Activated T-cell treated with anti-CD3 and anti-CD28 coated beads, Interleukin-2, amount 50 U/mL, for 72 hours (primary cell): ENCODE data around the gene PAQR7. TPM values are rescaled to one million over a fixed set of nuclear protein-coding genes. Genes with fewer than 3 reads are reported as not detected.

Source experiments
- ATAC-seq, 2 donors: fragments of 150-1000 bp; cut with Tn5 transposase; replicated peaks in 1 of 2; 2 replicates each; pipeline ENCODE4 v1.10.0; 2021; ENCODE audit warnings: moderate library complexity in 2 of 2, mild to moderate bottlenecking in 1 of 2
- DNase-seq, 2 donors: peaks; one replicate each; pipeline ENCODE4 v3.0.0; 2021 to 2022; ENCODE audit warnings: mixed read lengths in 1 of 2
- H3K27ac Mint-ChIP-seq: one replicate; pipeline ENCODE4 v1.8.0; 2022; ENCODE audit warnings: mild to moderate bottlenecking, moderate library complexity, mixed read lengths
- H3K27me3 Mint-ChIP-seq: one replicate; pipeline ENCODE4 v1.8.0; 2022; ENCODE audit warnings: low read depth, mixed read lengths
- H3K36me3 Mint-ChIP-seq, 2 donors: one replicate each; pipeline ENCODE4 v1.8.0; 2022; ENCODE audit warnings: mixed read lengths in 2 of 2, mild to moderate bottlenecking in 1 of 2; ENCODE audit not compliant: insufficient read depth in 2 of 2
- H3K4me1 Mint-ChIP-seq: one replicate; pipeline ENCODE4 v1.8.0; 2022; ENCODE audit warnings: low read depth, mixed read lengths
- H3K4me3 Mint-ChIP-seq, 2 donors: one replicate each; pipeline ENCODE4 v1.8.0; 2022; ENCODE audit warnings: mild to moderate bottlenecking in 2 of 2, mixed read lengths in 2 of 2, moderate library complexity in 2 of 2
- H3K9me3 Mint-ChIP-seq, 2 donors: one replicate each; pipeline ENCODE4 v1.8.0; 2022; ENCODE audit warnings: mixed read lengths in 2 of 2
- total RNA-seq, 2 donors: library from RNA; stranded (reverse); gene quantifications; one replicate each; pipeline ENCODE4 v1.2.3, GENCODE V29; 2022

The PAQR7 gene
- total RNA-seq, 2 donors from 2014 or later: 4.6 to 5.1 TPM

GRCh38 chr1:25908161-25908560 lies 32.7 kb upstream of the PAQR7 start:
- Mint-ChIP-seq H3K36me3 (peaks cover 6 to 20% of the 10 kb centered on the region in 2 donors), H3K27ac (no peak overlapping the region), H3K4me1 (peaks cover 27% of the 10 kb centered on the region), H3K9me3 (no peaks in the 10 kb centered on the region), H3K4me3 (no peak overlapping the region), H3K27me3 (peaks cover 11% of the 10 kb centered on the region)
- ATAC-seq (no peak), DNase-seq (no peak)

- Mint-ChIP-seq H3K4me3 (peak overlapping the region; percentile 84 to 100), H3K27ac (peak overlapping the region; percentile 46), H3K36me3 (peaks cover 8 to 24% of the 10 kb centered on the region in 2 donors), H3K9me3 (no peaks in the 10 kb centered on the region), H3K27me3 (peaks cover 11% of the 10 kb centered on the region), H3K4me1 (peaks cover 27% of the 10 kb centered on the region)
- DNase-seq: no peak
- no peak for ATAC-seq
Observed at GRCh38 chr1:25907601-25908000, 32.1 kb upstream of the PAQR7 start.

GRCh38 chr1:25906644-25907300 lies 31.3 kb upstream of the PAQR7 start:
- H3K4me1 Mint-ChIP-seq: peaks cover 27% of the 10 kb centered on the region
- peak overlapping the region; percentile 80 for H3K27ac Mint-ChIP-seq
- peak; percentile 29 to 51 for DNase-seq
- peak; percentile 5 to 6 for ATAC-seq
- H3K4me3 Mint-ChIP-seq: peak overlapping the region; percentile 84 to 100
- H3K36me3 Mint-ChIP-seq: peaks cover 10 to 26% of the 10 kb centered on the region in 2 donors
- peaks cover 11% of the 10 kb centered on the region for H3K27me3 Mint-ChIP-seq
- no peaks in the 10 kb centered on the region for H3K9me3 Mint-ChIP-seq

GRCh38 chr1:25905680-25906643 lies 30.5 kb upstream of the PAQR7 start, which contains the start of gene STMN1:
Gene STMN1, minus strand, starts transcription at chr1:25906419. Its CDS starts 1,743 bp downstream, at chr1:25904676.
- Mint-ChIP-seq H3K27me3 (peaks cover 11% of the 10 kb centered on the region), H3K4me3 (peak within 1 kb of the TSS; percentile 84 to 100), H3K4me1 (peaks cover 27% of the 10 kb centered on the region), H3K36me3 (peaks cover 13 to 33% of the 10 kb centered on the region in 2 donors), H3K9me3 (no peaks in the 10 kb centered on the region), H3K27ac (peak within 1 kb of the TSS; percentile 98)
- DNase-seq: peak; percentile 90 to 92
- ATAC-seq: peak; percentile 81 to 83

GRCh38 chr1:25904943-25905679 lies 29.6 kb upstream of the PAQR7 start:
- ATAC-seq: peak; percentile 81
- peak; percentile 94 to 96 for DNase-seq
- peaks cover 27% of the 10 kb centered on the region for H3K4me1 Mint-ChIP-seq
- peaks cover 16 to 39% of the 10 kb centered on the region in 2 donors for H3K36me3 Mint-ChIP-seq
- peak overlapping the region; percentile 84 to 100 for H3K4me3 Mint-ChIP-seq
- H3K9me3 Mint-ChIP-seq: no peaks in the 10 kb centered on the region
- peaks cover 11% of the 10 kb centered on the region for H3K27me3 Mint-ChIP-seq
- peak overlapping the region; percentile 98 for H3K27ac Mint-ChIP-seq

GRCh38 chr1:25903986-25904385 lies 28.5 kb upstream of the PAQR7 start:
- peak overlapping the region; percentile 84 to 100 for H3K4me3 Mint-ChIP-seq
- H3K27me3 Mint-ChIP-seq: peaks cover 11% of the 10 kb centered on the region
- DNase-seq (no peak), ATAC-seq (no peak)
- H3K4me1 Mint-ChIP-seq: peaks cover 27% of the 10 kb centered on the region
- H3K27ac Mint-ChIP-seq: peak overlapping the region; percentile 98
- no peaks in the 10 kb centered on the region for H3K9me3 Mint-ChIP-seq
- H3K36me3 Mint-ChIP-seq: peaks cover 16 to 44% of the 10 kb centered on the region in 2 donors

GRCh38 chr1:25902462-25902861 lies 27.0 kb upstream of the PAQR7 start:
- peaks cover 16 to 46% of the 10 kb centered on the region in 2 donors for H3K36me3 Mint-ChIP-seq
- H3K9me3 Mint-ChIP-seq: no peaks in the 10 kb centered on the region
- DNase-seq: no peak
- H3K27ac Mint-ChIP-seq: no peak overlapping the region
- H3K27me3 Mint-ChIP-seq: peaks cover 4% of the 10 kb centered on the region
- H3K4me3 Mint-ChIP-seq: peak overlapping the region in 1 of 2 donors; percentile 39
- peaks cover 26% of the 10 kb centered on the region for H3K4me1 Mint-ChIP-seq
- ATAC-seq: no peak

GRCh38 chr1:25900219-25900618 lies 24.7 kb upstream of the PAQR7 start:
- H3K9me3 Mint-ChIP-seq: no peaks in the 10 kb centered on the region
- no peak for ATAC-seq
- peaks cover 25% of the 10 kb centered on the region for H3K4me1 Mint-ChIP-seq
- no peak overlapping the region for H3K4me3 Mint-ChIP-seq
- peaks cover 14 to 44% of the 10 kb centered on the region in 2 donors for H3K36me3 Mint-ChIP-seq
- no peak overlapping the region for H3K27ac Mint-ChIP-seq
- no peaks in the 10 kb centered on the region for H3K27me3 Mint-ChIP-seq
- no peak for DNase-seq

- ATAC-seq: no peak
- no peak overlapping the region for H3K27ac Mint-ChIP-seq
- no peaks in the 10 kb centered on the region for H3K27me3 Mint-ChIP-seq
- peaks cover 10 to 39% of the 10 kb centered on the region in 2 donors for H3K36me3 Mint-ChIP-seq
- no peak for DNase-seq
- no peaks in the 10 kb centered on the region for H3K9me3 Mint-ChIP-seq
- peaks cover 23% of the 10 kb centered on the region for H3K4me1 Mint-ChIP-seq
- no peak overlapping the region for H3K4me3 Mint-ChIP-seq
Observed at GRCh38 chr1:25899792-25900191, 24.3 kb upstream of the PAQR7 start.

GRCh38 chr1:25898223-25899015 lies 22.9 kb upstream of the PAQR7 start:
- H3K36me3 Mint-ChIP-seq: peaks cover 10 to 29% of the 10 kb centered on the region in 2 donors

GRCh38 chr1:25897754-25898153 lies 22.2 kb upstream of the PAQR7 start:
- H3K4me1 Mint-ChIP-seq: peaks cover 11% of the 10 kb centered on the region
- DNase-seq (no peak), ATAC-seq (no peak)
- H3K36me3 Mint-ChIP-seq: peaks cover 9 to 24% of the 10 kb centered on the region in 2 donors
- no peak overlapping the region for H3K4me3 Mint-ChIP-seq
- H3K27me3 Mint-ChIP-seq: no peaks in the 10 kb centered on the region
- no peaks in the 10 kb centered on the region for H3K9me3 Mint-ChIP-seq
- no peak overlapping the region for H3K27ac Mint-ChIP-seq

More at GRCh38 chr1:25898223-25899015, 22.9 kb upstream of the PAQR7 start:
- Mint-ChIP-seq H3K27me3 (no peaks in the 10 kb centered on the region), H3K27ac (no peak overlapping the region), H3K4me1 (peaks cover 11% of the 10 kb centered on the region), H3K9me3 (no peaks in the 10 kb centered on the region), H3K4me3 (no peak overlapping the region)
- no peak for ATAC-seq
- DNase-seq: no peak

- no peaks in the 10 kb centered on the region for H3K9me3 Mint-ChIP-seq
- ATAC-seq (no peak), DNase-seq (no peak)
- H3K36me3 Mint-ChIP-seq: peaks cover 4 to 17% of the 10 kb centered on the region in 2 donors
- no peak overlapping the region for H3K4me3 Mint-ChIP-seq
- H3K4me1 Mint-ChIP-seq: peaks cover 17% of the 10 kb centered on the region
- no peaks in the 10 kb centered on the region for H3K27me3 Mint-ChIP-seq
- H3K27ac Mint-ChIP-seq: no peak overlapping the region
Observed at GRCh38 chr1:25896266-25896665, 20.8 kb upstream of the PAQR7 start.
